ENCODE measurements around the gene ANKRD53.
A peak's percentile ranks its signal among the peaks of the same experiment; 100 is the strongest.

Gene ANKRD53

DNA sequence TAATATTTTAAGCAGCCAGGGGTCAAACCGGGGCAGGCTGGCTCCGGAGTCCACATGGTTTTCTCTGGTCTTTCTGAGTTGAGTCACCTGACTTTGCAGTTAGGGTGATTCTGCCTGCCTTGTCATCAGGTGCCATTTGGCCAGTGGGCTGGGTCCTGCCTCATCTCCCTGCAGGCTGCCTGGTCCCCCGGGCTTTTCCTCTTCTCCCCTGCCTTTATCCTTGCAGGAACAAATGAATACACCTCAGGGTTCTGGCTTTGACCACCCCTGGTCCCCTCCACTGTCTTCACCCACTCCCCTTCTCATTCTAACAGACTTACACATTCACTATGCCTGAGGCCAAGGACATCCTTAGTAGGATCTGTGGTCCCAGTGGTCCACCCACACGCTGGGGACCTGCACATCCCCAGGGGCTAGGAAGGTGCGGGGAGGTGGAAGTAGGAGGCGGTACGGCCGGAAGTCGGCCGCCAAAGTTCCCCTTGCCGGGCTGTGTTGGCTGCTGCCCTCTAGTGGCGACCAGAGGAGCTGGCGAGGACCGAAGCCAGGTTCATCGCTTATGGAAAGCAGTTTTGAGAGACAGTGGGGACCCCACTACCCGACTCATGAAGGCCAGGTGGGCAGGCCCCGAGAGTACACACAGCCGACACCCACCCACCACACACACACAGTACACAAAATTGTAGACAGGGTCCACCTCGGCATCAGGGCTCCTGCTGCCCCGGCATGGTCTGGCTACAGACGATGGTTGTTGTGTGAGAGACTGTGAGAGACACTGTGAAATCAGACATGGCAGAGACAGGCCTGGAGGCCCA is 22.6 kb downstream of the ANKRD53 start:
- POLR2A ChIA-PET (ENCODE audit: low non-redundant PET): interaction anchor here (0.7 kb wide), 1 partner anchor 200 kb away, joined by 3 read pairs; no protein-coding TSS in a partner anchor
- peak; percentile 63 for DNase-seq (ENCODE audit: low spot score)
- CTCF ChIA-PET: interaction anchor here (0.6 to 1.6 kb wide), 12 partner anchors 8 to 1983 kb away, joined by 3 to 12 read pairs (median 3); no protein-coding TSS in a partner anchor
- H3K27ac ChIP-seq: no peak overlapping the region
- TF ChIP-seq CTCF (conservative IDR thresholded peaks at IDR 0.05; ENCODE audit: low read depth): peak; percentile 96

DNA sequence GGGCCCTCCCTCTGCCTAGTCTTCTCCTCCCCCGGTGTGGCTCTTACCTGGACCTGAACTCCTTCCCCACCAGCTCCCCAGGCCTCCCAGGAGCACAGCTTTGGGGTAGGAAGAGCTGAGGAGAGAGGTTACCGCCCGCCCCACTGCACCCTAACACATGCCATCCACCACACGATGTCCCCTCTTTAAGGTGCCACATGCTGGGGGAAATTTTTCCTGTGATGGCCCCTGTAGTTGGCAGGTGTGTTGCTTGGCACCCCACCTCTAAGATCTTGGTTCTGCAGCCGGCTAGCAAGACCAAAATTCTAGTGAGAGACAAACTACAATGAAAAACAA is 23.1 kb downstream of the ANKRD53 start:
- no peak for TF ChIP-seq CTCF (conservative IDR thresholded peaks at IDR 0.05; ENCODE audit: low read depth)
- no peak overlapping the region for H3K27ac ChIP-seq
- ChIA-PET POLR2A (ENCODE audit: low non-redundant PET) (interaction anchor here (0.7 kb wide), 1 partner anchor 199 kb away, joined by 3 read pairs; no protein-coding TSS in a partner anchor), CTCF (interaction anchor here (0.6 to 1.6 kb wide), 12 partner anchors 9 to 1723 kb away, joined by 3 to 12 read pairs (median 3); no protein-coding TSS in a partner anchor)
- DNase-seq (ENCODE audit: low spot score): no peak

GRCh38 chr2:71001981-71002570 is 23.6 kb downstream of the ANKRD53 start:
- ChIA-PET POLR2A (ENCODE audit: low non-redundant PET) (no interaction called here), CTCF (interaction anchor here (0.6 to 1.6 kb wide), 8 partner anchors 9 to 130 kb away, joined by 3 to 12 read pairs (median 3); no protein-coding TSS in a partner anchor)
- H3K27ac ChIP-seq: no peak overlapping the region
- TF ChIP-seq CTCF (conservative IDR thresholded peaks at IDR 0.05; ENCODE audit: low read depth): no peak
- no peak for DNase-seq (ENCODE audit: low spot score)

- no peak for TF ChIP-seq CTCF (conservative IDR thresholded peaks at IDR 0.05; ENCODE audit: low read depth)
- no peak for DNase-seq (ENCODE audit: low spot score)
- ChIA-PET CTCF (no interaction called here), POLR2A (ENCODE audit: low non-redundant PET) (no interaction called here)
- no peak overlapping the region for H3K27ac ChIP-seq
Observed at GRCh38 chr2:71003396-71003795, 25.0 kb downstream of the ANKRD53 start.

DNA sequence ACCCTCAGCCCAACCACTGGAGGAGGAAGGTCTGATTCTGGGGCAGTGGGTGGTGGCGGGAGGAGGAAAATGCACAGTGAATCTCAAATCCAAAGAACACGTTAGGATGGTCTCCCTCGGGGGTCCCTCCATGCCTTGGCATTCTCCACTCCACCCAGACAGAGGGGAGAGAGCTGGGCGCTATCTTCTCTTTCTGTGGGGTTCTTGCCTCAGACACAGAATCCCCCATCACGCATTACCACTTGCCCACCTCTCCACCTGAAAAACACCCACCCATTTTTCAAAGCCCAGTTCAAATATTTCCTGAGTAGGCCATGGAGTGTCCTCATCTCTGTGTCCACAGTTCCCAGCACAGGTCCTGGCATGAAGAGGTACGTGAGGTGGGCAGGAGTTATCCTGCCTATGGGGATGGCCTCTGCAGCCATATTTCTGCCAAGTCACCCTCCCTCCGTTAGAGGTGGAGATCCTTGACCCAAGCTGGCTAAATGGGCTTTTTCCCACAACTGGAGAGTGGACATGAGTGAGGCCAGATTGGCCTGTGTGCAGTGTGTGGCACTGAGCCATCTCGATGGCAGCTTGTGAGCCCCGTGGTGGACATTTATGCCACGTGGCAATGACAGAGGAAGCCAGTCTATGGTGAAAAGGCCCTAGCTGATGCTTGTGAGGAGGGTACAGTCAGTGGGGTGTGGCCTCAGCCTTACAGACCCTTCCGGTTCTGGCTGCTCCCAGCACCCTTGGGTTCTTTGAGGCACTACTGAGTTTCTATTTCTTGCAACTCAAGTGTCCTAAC is 25.7 kb downstream of the ANKRD53 start:
- no peak overlapping the region for H3K27ac ChIP-seq
- TF ChIP-seq CTCF (conservative IDR thresholded peaks at IDR 0.05; ENCODE audit: low read depth): no peak
- ChIA-PET CTCF (interaction anchor here (0.5 to 0.6 kb wide), 2 partner anchors 80 to 627 kb away, joined by 4 to 5 read pairs; no protein-coding TSS in a partner anchor), POLR2A (ENCODE audit: low non-redundant PET) (no interaction called here)
- DNase-seq (ENCODE audit: low spot score): no peak

DNA sequence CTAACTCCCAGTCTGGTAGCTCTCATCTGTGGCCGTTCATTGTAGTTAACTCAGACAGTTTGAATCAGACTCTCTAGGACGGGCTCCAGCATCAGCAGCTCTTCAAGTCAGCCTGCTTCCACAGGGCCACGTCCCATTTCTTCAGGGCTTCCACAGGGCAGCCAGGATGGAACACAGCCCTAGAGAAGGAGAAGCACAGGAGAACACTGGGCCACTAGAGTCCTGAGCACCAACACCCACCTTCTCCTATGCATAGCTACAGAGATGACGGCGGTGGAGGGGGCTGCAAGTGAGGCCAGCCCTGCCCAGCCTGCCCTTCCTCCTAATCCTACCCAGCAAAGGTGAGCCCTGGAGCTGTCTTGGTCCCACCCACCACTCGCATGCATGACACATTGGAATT is 26.4 kb downstream of the ANKRD53 start:
- TF ChIP-seq CTCF (conservative IDR thresholded peaks at IDR 0.05; ENCODE audit: low read depth): no peak
- H3K27ac ChIP-seq: no peak overlapping the region
- DNase-seq (ENCODE audit: low spot score): no peak
- ChIA-PET CTCF (interaction anchor here (0.5 to 0.6 kb wide), 2 partner anchors 80 to 628 kb away, joined by 4 to 5 read pairs; no protein-coding TSS in a partner anchor), POLR2A (ENCODE audit: low non-redundant PET) (no interaction called here)

Measured in RWPE1 (cell line).